8988T (cell line): ENCODE results near the gene CEP72.
A peak's percentile ranks its signal among the peaks of the same experiment; 100 is the strongest.
"Not testable (repeated sequence)": the region's sequence is repeated elsewhere in the genome, so short reads cannot be mapped to it uniquely, and the experiment has no call there.

Experiments
- DNase-seq: peaks from one replicate; pipeline ENCODE4 v3.0.0; 2011

Gene CEP72, protein sequence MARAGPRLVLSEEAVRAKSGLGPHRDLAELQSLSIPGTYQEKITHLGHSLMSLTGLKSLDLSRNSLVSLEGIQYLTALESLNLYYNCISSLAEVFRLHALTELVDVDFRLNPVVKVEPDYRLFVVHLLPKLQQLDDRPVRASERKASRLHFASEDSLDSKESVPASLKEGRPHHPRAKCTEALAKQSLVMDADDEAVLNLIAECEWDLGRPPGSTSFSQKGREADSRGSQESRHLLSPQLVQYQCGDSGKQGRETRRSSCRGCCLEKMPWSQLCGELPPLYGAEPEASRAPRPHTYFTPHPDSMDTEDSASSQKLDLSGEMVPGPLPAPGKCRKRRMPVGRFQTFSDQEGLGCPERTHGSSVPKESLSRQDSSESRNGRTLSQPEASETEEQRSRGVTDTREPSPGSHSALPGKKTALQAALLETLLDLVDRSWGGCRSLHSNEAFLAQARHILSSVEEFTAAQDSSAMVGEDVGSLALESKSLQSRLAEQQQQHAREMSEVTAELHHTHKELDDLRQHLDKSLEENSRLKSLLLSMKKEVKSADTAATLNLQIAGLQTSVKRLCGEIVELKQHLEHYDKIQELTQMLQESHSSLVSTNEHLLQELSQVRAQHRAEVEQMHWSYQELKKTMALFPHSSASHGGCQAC

DNA sequence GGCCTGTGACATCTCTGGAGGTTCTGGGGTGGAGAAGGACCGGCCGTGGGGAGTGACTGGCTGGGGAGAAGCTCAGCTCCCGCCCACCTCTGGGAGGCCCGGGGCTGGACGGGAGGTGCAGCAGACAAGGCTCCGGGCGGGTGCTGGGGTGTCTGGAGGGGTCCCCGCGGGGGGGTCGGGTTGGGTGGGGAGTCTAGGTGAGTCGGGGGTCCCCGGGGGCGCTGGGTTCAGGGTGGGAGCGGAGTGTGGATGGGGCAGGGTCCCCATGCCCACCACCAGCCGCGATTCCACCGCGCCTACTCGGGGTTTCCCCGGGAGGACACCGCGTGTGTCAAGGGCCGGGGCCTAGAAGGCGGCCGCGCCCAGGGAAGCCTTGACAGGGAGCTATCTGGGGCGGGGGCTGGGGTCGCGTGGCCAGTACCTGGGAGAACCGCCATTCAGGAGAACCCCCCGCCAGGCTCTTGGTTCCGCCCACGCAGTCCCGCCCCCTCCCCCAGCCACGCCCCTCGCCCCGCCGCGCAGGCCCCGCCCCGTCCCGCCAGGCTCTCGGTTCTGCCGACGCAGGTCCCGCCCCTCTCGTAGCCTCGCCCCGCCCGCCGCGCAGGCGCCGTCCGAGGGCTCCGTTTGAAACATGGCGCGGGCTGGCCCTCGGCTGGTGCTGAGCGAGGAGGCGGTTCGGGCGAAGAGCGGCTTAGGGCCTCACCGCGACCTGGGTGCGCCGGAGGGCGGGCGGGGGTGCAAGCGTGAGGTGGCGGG is at the start of gene CEP72:
CEP72 (plus strand) TSS at position 610 of the 756 bp plus-strand sequence; CDS start at position 632, 22 bp downstream.
- peak; percentile 92 for DNase-seq

DNA sequence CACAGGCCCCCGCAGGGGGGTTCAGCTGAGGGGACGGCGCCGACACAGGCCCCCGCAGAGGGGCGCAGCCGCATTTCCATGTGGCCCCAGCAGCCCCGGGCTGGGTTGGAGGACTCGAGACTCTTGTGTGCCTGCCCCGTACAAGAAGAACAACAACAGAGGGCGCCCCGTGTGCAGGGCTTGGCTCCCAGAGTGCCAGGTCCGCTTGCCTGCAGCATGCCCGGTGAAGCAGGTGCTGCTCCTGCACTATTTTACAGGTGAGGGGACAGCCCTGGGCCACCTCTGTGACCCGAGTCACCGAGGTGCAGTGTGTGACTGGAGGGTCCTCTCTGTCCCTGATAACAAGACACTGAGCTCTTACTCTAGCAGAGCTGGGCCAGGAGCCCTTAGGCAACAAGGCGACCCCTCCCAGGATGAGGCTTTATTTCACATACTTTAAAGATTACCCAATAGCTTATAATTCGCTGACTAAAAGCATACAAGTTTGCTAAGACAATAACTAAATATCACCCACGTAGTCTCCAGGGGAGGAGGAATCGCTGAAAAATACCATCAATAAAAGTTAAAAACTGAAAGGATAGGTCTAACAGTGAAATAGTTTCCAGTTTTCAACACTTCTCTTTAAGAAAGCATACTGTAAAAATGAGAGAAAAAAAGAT is 46.2 kb upstream of the CEP72 start:
- no peak for DNase-seq

DNA sequence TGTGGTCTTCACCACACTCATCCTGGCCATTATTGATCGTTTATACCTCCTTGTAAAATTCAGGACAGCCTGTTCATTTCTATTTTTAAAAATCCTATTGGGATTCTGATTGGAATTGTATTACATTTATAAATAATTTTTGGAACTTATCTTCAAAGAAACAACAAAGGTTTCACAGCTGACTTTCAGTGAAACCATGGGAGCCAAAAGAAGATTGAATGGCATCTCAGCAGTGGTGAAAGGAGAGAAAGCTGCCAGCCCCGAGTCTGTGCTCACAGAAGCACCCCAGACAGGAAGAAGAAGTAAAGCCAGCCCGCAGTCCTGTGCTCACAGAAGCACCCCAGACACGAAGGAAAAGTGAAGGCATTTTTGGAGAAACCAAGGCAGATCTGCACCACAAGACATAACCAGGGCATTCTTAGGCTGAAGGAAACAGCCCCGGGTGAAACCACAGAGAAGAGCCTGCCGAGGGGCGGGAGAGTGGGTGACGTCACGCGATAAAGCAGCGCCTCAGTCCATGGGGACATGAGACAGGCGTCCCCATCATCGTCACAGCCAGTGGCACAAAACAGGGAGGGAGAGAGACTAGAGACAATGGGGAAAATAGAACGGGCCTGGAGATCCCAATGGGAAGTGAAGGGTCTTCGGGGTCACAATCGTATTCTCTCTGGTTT is 45.4 kb upstream of the CEP72 start:
- DNase-seq, result no peak

DNA sequence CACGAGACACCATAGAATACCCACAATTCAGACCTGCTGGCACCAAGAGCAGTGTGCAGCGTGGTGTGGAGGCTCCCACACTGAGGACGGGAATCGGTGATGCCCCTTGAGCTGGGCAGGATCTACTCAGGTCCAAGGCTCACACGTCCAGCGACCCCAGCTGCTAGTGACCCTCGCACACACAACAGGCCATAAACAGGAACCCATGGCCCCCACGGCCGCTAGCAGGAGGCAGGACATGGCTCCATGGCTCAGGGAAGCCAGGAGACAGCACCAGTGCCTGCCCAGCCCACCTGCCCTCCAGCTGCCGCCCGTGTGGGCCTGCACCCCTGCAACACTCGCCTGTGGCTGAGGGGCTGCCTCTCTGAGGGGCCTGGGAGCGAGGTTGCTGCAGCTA is 44.5 kb upstream of the CEP72 start:
- no peak for DNase-seq

DNA sequence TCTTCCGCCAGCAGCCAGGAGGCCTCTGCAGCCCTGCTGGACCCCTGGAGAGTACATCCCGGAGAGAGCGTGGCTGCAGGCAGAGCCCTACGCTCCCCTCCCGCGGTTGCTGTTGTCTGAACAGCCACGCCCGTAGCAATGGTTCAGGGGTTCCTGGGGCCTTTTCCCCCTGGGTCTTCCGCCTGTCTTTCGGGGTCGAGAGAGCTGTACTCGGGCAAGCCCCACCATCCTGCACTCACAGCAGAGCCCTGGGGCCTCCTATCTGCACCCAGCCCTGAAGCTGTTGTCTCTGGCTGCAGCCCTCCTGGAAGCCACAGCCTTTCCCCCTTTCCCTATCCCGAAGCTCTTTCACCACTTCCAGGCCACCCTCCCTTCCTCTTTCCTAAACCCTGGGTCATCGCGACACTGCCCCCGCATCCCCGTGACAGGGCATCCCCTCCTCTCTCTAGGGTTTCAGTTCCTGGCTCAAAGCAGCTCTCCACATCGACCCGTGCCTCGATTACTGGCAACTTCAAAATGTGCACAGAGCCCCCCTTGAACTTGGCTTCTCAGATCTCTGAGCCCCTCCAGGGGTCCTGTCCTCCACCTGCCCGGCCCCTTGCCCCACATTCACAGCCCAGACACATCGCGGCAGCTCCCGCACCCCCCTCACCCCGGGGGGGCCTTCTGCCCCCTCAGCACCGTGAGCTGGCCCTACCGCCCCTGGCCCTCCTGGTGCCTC is 43.9 kb upstream of the CEP72 start:
- no peak for DNase-seq

DNA sequence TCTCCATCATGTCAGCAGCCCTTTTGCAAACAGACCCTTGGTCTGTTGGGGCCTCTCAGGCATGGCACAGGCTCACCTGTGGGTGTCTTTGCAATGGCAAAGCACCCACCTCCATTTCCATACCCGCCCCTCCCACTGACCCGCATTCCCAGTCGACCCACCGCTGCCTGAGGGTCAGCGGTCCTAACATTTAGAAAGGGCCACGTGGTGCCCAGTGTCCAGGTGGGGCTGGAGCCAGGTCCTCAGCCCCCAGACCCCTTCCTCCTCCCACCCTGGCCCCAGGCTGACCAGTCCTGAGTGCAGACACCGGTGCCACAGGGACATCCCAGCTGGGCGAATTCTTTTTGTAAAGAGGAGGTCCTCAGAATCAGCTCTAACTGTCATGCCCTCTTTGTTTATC is 43.3 kb upstream of the CEP72 start:
- no peak for DNase-seq

DNA sequence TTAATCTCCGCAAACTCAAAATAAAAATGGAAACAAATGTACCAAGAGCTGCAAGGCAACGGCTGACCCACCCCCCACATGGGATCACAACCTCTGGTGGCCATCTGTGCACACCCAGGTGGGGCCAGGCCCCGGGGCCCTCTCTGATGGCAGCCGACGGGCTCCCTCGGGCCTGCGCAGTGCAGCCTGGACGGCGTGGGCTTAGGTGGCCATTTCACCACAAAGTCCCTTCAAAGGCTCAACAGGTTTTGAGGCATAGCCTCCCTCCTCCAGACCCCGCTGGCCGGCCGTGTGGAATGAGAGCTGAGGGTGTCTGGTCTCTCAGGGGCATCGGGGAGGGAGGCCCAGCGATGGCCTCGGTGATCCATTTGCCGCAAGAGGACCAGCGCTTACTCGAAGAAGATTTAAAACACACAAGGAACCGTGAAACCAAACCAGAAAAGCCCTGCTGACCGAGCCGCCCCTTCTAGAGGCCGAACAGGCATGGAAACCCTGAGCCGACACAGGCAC is 42.7 kb upstream of the CEP72 start:
- no peak for DNase-seq

DNA sequence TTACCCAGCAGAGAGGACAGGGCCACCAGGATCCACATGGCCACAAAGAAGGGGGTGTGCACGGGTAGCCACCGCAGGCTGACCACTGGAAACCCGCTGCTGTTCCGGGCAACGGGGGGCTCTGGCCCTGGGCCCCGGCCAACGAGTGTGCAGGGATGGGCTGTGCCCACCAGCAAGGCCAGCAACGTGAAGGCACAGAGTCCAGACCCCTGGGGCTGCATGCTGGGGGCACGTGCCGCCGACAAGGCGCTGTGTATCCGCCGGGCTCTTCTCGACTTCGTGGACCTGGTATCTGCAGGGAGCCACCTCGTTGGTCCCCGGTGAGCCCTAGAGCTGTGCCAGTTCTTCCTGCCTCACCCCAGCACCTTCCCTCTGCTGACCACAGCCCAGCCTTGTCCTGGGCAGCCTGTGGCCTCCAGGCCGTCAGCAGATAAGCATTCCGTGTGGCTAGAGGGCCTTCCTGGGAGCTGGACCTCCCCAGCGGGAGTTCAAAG is 42.2 kb upstream of the CEP72 start:
- no peak for DNase-seq

DNA sequence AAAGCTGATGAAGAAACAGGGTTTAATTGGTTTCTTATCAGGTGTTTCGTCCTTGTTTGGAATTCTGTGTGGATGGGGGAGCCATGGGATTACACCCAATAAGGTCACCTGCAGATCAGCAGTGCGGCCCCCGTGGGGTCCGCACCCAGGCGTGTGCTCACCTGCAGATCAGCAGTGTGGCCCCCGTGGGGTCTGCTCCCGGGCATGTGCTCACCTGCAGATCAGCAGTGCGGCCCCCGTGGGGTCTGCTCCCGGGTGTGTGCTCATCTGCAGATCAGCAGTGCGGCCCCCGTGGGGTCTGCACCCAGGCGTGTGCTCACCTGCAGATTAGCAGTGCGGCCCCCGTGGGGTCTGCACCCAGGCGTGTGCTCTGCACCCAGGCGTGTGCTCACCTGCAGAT is 41.7 kb upstream of the CEP72 start:
- no peak for DNase-seq

DNA sequence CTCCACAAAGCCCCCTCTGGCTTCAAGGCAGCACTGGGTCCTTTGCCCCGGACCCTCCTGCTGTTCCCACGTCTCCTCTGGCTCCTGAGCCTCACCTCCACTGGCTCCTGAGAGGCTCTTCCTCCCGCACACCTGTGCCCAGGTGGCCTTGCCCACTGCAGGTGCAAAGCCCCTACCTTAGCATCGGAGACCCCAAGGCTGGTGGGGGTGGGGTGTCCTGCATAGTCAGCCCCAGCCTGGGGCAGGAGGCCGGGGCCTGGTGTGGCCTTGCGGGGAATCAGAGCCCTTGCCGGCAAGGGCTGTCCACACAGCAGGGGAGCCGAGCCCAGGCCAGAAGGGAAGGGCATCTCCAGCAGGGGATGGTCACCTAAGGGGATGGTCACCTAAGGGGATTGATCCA is 41.3 kb upstream of the CEP72 start:
- no peak for DNase-seq

DNA sequence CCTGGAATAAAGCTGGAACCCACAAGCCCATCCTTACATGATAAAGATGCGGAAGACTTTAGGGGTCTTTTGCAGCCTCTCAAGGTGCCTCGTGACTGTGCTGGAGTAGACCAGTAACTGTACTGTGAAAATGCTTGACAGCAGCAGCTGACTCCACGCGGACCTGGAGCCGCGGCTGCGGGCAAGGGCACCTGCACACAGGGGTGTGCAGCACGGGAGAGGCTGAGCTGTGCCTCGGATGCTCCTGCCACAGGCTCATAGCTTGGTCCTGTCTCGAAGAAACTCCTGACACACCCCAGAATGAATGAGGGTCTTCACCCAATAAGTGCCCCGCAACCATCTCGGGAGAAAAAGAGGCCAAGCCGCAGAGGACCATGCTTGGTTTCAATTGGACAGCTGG is 40.3 kb upstream of the CEP72 start:
- no peak for DNase-seq

DNA sequence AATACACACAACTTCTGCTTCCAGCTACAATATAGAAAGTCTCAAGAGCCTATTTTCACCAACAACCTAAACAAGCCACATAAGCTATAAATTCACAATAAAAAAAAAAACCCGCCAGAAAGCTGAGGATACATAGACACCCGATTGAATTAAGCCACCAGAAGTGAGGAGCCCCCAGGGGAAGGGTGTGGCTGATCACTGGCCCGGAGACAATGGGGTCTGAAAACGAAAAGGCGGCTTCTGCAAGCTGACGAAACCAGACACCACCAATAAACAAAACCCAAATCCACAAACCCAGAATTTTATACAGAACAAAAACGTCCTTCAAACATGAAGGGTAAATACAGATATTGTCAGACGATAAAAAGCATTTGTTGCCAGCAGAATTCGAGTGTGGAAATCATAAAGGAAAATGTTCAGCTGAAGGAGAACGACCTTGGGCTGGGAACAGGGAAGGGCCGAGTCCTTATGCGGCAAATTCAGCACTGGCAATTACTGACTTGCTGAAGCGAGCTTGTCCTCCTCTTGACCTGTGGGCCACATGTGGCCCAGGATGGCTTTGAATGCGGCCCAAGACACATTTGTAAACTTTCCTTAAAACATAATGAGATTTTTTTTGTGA is 39.6 kb upstream of the CEP72 start:
- DNase-seq, result no peak

DNA sequence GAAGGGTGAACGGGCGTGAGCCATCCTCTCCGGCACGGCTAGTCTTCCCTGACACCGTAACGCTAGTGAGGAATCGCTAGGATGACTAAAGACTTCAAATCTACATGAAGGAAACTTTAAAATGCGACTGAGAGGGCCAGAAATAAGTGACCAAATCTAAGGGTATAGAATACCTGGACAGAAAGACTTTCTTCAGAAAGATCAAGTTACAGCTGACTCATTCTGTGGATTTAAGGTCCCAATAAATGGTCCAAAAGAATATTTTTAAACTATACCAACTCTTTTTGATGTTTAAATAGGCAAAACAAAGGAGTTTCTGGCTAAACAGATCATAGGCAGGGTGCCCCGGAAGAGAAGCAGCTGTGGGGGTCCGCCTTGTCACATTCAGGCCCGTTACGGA is 38.9 kb upstream of the CEP72 start:
- no peak for DNase-seq

DNA sequence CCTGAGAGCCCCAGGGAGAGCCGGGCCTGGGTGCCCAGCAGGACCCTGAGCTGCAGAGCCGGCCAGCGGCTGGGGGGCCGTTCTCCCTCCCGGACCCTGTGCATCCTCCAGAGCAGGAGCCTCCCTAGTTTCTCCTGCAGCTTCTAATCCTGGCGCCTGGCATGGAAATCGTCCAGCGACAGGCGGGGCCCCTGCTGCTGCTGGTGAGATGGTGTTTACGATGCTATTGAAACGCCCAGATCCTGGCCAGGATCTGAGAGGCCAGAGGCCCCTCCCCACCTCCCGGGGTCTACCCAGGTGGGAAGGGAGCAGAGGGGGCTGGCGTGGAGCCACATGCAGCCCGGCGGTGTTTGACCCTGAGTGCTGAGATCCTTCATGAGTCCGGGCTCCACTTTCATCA is 38.2 kb upstream of the CEP72 start:
- no peak for DNase-seq

DNA sequence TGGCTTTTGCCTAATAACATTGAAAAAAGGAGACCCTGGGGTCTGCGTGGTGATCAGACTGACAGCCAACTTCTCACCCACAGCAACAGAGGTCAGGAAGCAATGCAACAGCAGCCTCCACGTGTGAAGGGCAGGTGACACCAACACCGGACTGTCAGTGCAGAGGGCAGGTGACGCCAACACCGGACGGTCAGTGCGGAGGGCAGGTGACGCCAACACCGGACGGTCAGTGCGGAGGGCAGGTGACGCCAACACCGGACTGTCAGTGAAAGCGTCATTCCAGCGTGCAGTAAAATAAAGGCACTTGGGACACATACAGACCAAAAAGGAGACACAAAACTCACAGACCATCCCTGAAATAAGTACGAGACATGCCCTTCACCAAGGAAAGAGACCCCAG is 37.2 kb upstream of the CEP72 start:
- no peak for DNase-seq

DNA sequence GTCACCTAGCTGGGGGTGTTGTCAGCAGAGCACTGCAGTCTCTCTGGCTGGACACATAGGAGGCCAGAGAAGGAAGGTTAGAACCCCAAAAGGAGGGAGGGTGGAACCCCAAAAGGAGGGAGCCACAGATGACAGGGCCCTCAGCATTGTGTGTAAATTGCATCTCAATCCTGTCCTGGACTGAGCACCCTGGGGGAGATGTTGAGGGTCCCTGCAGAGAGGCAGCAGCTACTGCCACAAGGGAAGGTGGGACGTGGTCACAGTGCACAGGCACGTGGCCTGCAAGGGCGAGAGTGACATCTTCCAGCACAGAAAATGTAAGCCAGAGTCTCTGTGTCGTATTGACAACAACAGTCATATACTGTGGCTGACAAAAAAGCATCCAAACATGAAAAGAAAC is 36.5 kb upstream of the CEP72 start:
- no peak for DNase-seq

DNA sequence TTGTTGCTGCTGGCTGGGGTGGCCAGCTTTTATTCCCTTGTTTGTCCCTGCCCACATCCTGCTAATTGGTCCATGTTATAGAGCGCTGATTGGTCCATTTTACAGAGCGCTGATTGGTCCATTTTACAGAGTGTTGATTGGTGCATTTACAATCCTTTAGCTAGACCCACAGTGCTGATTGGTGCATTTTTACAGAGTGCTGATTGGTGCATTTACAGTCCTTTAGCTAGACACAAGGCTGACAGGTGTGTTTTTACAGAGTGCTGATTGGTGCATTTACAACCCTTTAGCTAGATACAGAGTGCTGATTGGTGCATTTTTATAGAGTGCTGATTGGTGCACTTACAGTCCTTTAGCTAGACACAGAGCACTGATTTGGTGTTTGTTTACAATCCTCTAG is 34.9 kb upstream of the CEP72 start:
- DNase-seq, result not testable (repeated sequence)

DNA sequence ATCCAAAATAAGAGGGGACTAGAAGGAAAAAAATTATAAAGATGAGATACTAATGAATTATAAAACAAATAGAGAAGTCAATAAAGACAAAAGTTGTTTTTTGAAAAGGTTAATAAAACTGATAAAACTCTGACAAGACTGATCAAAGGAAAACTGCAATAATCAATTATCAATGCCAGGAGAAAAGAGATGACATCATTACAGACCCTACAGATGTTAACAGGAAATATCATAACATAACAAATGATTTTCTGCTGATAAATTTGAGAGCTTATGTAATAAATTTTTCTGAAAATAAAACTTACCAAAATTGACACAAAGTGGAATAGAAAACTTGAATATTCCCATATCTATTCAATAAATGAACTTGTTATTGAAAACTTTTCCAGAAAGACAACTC is 34.3 kb upstream of the CEP72 start:
- DNase-seq, result no peak

DNA sequence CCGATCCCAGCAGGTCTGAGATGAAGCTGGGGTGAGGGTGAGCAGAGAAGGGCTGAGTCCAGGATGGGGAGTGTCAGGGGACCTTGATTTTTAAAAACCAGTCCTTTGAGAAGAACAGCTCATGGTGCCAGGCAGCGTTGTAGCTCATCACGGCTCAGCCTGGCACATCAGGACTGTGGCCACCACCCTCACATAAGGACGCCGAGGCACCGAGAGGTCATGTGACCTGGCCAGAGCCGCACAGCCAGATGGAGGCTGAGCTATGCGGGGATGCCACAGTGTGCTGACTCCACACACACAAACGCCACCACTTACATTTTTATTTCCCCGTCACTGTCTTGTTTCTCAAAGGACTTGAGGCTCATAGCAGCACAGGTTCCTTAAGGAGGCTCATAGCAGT is 32.9 kb upstream of the CEP72 start:
- DNase-seq, result no peak

DNA sequence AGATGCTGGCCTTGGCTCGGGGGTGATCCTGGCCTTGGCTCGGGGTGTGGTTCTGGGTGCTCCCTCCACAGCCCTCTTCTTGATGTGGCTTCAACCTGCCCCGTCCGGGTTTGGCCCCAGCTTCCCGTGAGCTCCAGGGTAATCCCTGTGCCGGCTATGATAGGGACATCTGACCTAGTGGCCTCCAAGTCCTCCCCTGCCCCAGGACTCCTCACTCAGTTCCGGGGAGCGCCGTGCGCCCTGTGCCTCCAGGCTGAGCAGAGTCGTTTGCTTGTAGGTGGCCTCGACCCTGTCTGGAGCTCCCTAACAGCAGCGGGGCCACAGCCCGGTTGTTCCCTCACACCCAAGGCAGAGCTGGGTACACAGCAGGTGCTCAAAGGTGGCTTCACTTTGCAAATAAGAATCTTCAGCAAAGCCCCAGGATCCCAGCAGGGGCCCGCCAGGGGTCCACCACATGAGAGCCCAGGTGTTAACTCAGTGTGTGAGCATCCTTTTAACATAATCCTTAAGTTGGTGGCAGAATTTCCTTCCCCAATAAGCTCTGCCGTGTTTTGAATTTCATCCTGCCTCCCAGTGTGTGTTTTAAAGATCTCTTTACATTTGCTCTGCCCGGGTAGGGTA is 32.3 kb upstream of the CEP72 start:
- no peak for DNase-seq

DNA sequence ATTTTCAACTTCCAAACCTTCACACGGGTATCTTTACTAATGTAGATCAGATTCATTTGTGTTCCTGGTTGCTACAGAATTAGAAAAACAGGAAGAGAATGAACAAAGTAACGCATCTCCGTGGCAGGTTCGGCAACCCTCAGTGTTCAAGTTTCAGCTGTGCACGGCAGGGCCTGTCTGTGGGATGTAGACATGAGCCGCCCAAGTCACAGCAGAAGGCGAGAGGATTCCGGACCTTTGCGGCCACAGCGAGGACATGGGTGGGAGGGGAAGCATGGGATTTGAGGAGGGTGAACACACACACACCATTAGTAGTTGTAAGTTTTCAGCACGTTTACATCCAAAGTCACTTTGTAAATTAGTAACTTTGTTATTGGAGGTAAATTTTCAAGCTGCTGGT is 31.7 kb upstream of the CEP72 start:
- no peak for DNase-seq
